Measurements from ENCODE around the gene OR2V1.

DNA sequence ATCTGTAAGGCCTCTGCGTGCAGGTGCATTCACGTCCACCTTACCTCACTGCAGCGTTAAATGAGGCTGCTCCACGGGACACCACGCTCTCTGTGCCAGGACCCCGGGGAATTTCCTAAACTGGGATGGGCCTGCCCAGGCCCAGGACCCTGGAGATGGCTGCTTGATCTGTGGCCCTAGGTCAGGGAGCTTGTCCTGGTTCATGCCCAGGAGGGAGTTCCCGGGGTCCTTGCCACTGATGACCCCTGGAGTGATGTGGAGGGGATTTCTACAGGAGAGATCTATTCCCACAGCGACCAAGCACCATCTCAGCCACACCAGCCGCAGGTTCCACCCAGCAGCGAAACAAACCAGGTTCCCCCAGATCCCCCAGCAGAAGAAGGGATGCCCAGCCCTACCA is 3.5 kb downstream of the OR2V1 start:
- TF ChIP-seq, protein P1, sequence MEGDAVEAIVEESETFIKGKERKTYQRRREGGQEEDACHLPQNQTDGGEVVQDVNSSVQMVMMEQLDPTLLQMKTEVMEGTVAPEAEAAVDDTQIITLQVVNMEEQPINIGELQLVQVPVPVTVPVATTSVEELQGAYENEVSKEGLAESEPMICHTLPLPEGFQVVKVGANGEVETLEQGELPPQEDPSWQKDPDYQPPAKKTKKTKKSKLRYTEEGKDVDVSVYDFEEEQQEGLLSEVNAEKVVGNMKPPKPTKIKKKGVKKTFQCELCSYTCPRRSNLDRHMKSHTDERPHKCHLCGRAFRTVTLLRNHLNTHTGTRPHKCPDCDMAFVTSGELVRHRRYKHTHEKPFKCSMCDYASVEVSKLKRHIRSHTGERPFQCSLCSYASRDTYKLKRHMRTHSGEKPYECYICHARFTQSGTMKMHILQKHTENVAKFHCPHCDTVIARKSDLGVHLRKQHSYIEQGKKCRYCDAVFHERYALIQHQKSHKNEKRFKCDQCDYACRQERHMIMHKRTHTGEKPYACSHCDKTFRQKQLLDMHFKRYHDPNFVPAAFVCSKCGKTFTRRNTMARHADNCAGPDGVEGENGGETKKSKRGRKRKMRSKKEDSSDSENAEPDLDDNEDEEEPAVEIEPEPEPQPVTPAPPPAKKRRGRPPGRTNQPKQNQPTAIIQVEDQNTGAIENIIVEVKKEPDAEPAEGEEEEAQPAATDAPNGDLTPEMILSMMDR (IDR thresholded peaks at IDR 0.05): no peak
- TF ChIP-seq EZH2 (IDR thresholded peaks at IDR 0.05; ENCODE audit: borderline replicate concordance, insufficient read depth, low read depth, low read length, poor library complexity, severe bottlenecking): no peak

All from B cell (primary cell).